Measurements from ENCODE around the gene SEMA4D. TPM values are rescaled to one million over a fixed set of nuclear protein-coding genes. Genes with fewer than 3 reads are reported as not detected.
A peak's percentile ranks its signal among the peaks of the same experiment; 100 is the strongest.

Gene SEMA4D
- total RNA-seq, 4 donors from 2014 or later, result 13.4 to 27.3 (median 24.8) TPM

DNA sequence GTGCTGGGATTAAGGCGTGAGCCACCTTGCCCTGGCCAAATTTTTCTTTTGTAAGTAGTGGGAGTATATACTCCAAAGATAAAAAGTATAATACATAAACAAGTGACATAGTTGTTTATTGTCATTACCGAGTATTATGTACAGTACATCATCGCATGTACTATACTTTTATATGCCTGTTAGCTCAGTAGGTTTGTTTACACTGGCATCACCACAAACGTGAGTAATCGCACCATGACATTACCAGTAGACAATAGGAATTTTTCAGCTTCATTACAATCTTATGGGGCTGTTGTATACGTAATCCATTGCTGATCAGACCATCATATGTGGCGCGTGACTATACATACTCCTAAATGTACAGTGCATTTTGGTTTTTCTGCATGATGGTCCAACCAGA lies 169.8 kb downstream of the SEMA4D start:
- TF ChIP-seq EP300 (IDR thresholded peaks at IDR 0.05) (no peak), POLR2A (IDR thresholded peaks at IDR 0.05) (no peak)
- TF ChIP-seq, protein P1, sequence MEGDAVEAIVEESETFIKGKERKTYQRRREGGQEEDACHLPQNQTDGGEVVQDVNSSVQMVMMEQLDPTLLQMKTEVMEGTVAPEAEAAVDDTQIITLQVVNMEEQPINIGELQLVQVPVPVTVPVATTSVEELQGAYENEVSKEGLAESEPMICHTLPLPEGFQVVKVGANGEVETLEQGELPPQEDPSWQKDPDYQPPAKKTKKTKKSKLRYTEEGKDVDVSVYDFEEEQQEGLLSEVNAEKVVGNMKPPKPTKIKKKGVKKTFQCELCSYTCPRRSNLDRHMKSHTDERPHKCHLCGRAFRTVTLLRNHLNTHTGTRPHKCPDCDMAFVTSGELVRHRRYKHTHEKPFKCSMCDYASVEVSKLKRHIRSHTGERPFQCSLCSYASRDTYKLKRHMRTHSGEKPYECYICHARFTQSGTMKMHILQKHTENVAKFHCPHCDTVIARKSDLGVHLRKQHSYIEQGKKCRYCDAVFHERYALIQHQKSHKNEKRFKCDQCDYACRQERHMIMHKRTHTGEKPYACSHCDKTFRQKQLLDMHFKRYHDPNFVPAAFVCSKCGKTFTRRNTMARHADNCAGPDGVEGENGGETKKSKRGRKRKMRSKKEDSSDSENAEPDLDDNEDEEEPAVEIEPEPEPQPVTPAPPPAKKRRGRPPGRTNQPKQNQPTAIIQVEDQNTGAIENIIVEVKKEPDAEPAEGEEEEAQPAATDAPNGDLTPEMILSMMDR (IDR thresholded peaks at IDR 0.05), result no peak
- Histone ChIP-seq H3K4me3 (no peak overlapping the region), H3K36me3 (peaks cover 0 to 75% (median 5%) of the 10 kb centered on the region in 3 donors), H3K9me3 (no peaks in the 10 kb centered on the region), H3K27ac (no peak overlapping the region), H3K4me1 (peaks cover 0 to 19% (median 3%) of the 10 kb centered on the region in 4 donors), H3K27me3 (no peaks in the 10 kb centered on the region)
- no peak for DNase-seq (ENCODE audit: low spot score in 2 of 2)
- 90% methylated on average over 8 of the region's 8 CpGs for WGBS, 2 donors

DNA sequence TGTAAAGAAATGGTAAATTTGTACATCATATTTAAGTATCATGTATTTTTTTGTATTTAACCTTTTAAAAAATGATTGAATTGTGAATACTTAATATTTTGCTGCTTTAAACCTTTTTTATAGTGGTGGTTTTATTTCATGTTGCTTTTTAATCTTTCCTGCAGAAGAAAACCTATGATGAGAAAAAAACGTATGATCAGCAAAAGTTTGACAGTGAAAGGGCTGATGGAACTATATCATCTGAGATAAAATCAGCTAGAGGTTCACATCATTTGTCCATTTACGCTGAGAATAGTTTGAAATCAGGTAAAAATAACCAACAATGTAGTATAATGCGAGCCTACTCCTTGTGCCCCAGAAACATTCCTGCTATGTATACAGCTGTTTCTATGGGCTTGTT lies 172.2 kb downstream of the SEMA4D start:
- H3K27me3 ChIP-seq, result no peaks in the 10 kb centered on the region
- no peaks in the 10 kb centered on the region for H3K9me3 ChIP-seq
- H3K27ac ChIP-seq, result no peak overlapping the region
- WGBS, 2 donors, result 87% methylated on average over 3 of the region's 3 CpGs
- H3K36me3 ChIP-seq, result peaks cover 0 to 52% (median 5%) of the 10 kb centered on the region in 3 donors
- TF ChIP-seq, protein P1 (IDR thresholded peaks at IDR 0.05), result no peak
- no peak for TF ChIP-seq POLR2A (IDR thresholded peaks at IDR 0.05)
- TF ChIP-seq EP300 (IDR thresholded peaks at IDR 0.05), result no peak
- no peak for DNase-seq (ENCODE audit: low spot score in 2 of 2)
- peaks cover 0 to 36% (median 3%) of the 10 kb centered on the region in 4 donors for H3K4me1 ChIP-seq
- H3K4me3 ChIP-seq, result no peak overlapping the region

DNA sequence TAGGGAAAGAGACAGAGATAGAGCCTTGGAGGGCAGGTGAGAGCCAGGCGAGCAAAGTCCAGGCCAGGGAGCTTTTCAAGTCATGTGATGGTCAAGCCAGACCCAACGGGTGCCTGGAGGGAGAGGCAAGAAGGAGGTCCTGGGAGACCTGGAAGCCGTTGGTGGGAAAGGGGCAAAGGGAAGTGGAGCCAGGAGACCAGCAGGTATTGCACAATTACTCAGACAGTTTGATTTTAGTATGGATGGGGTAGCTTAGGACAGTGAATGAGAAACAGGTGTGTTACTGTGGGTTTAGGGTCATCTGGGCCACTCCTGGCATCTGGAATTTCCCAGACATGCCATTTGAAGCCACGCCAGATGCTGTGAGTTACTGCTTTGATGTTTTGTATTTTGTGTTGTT lies 174.5 kb downstream of the SEMA4D start:
- H3K27me3 ChIP-seq, result no peaks in the 10 kb centered on the region
- H3K36me3 ChIP-seq, result peaks cover 0 to 29% (median 2%) of the 10 kb centered on the region in 3 donors
- 49 to 60% methylated on average over 4 of the region's 4 CpGs for WGBS, 2 donors
- TF ChIP-seq, protein P1 (IDR thresholded peaks at IDR 0.05), result no peak
- no peak for TF ChIP-seq EP300 (IDR thresholded peaks at IDR 0.05)
- no peak for TF ChIP-seq POLR2A (IDR thresholded peaks at IDR 0.05)
- H3K4me1 ChIP-seq, result peaks cover 0 to 52% (median 13%) of the 10 kb centered on the region in 4 donors
- peak overlapping the region in 1 of 4 donors; percentile 3 for H3K27ac ChIP-seq
- H3K9me3 ChIP-seq, result no peaks in the 10 kb centered on the region
- H3K4me3 ChIP-seq, result no peak overlapping the region
- no peak for DNase-seq (ENCODE audit: low spot score in 2 of 2)

DNA sequence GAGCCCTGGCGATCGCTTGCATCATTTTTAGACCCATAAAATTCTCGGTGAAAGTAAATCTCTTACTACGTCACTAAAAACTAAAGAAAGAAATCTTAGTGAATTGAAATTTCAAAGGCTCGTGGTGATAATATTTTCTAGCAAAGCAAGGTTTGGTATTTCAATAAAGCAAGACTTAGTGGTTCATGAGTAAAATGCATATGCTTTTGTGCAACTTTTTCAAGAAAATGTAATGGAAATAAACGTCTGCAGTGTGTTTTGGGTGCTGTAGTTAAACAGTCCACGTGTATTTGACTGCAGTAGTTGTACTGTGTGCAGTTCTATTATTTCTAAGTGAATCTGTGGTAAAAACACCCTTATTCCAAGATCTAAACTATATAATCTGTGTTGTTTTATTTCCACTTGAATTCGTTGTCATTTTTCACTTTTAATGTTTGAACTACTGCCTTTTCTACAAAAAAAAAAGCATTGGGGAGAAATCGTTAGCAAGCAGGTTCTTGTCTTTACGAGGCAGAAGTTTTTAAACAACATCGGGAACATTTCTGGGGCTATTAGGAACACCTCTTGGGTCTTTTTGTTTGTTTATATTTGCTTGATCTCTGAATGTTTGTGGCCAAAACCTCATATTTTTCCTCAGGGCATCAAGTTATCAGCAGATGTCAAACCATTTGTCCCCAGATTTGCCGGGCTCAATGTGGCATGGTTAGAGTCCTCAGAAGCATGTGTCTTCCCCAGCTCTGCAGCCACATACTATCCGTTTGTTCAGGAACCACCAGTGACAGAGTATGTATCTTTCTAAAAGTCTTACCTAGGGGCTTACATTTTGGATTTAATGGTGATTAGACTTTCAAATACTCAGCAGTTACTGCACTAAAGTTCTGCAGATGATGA lies 178.7 kb downstream of the SEMA4D start:
- Histone ChIP-seq H3K4me1 (peaks cover 0 to 50% (median 12%) of the 10 kb centered on the region in 4 donors), H3K4me3 (peak overlapping the region; percentile 57 to 90 (median 66)), H3K27ac (peak overlapping the region; percentile 93 to 100 (median 99)), H3K9me3 (no peaks in the 10 kb centered on the region), H3K36me3 (no peaks in the 10 kb centered on the region), H3K27me3 (no peaks in the 10 kb centered on the region)
- WGBS, 2 donors, result 1 to 2% methylated on average over 13 of the region's 13 CpGs
- no peak for DNase-seq (ENCODE audit: low spot score in 2 of 2)
- TF ChIP-seq, protein P1 (IDR thresholded peaks at IDR 0.05), result no peak
- TF ChIP-seq EP300 (IDR thresholded peaks at IDR 0.05), result peak in 1 of 2 donors; percentile 85
- no peak for TF ChIP-seq POLR2A (IDR thresholded peaks at IDR 0.05)
